ENCODE results near the gene CHMP2A. TPM values are rescaled to one million over a fixed set of nuclear protein-coding genes. Genes with fewer than 3 reads are reported as not detected.

CHMP2A gene
- total and polyA plus RNA-seq, 2 of the 13 experiments (the other 11 are each of a cell fraction or from before 2014, with no cell fraction given) = 49.7 to 55.0 TPM

GRCh38 chr19:58549664-58550361 is 5.1 kb downstream of the CHMP2A start:
- intact Hi-C loops (cut with micrococcal nuclease; ENCODE audit: unreplicated experiment) (no loop called here), in situ Hi-C loops (cut with HindIII; ENCODE audit: extremely low pct_ligation_motif_present, low pct_unique_long_range_greater_than_20kb) (no loop called here)
- Histone ChIP-seq H3K4me2 (ENCODE audit: low read depth, low read length) (no peak overlapping the region), H4K20me1 (ENCODE audit: insufficient read depth, low read length) (peaks cover 48% of the 10 kb centered on the region), H3K4me1 (ENCODE audit: insufficient read depth, low read length) (peaks cover 34% of the 10 kb centered on the region), H3K79me2 (ENCODE audit: insufficient read depth, low read length) (peaks cover 39% of the 10 kb centered on the region), H2AFZ (ENCODE audit: low read length) (no peak overlapping the region), H3K9ac (ENCODE audit: insufficient read depth, low read depth, low read length) (no peak overlapping the region), H3K36me3 (replicated peaks in 1 of 2; ENCODE audit: control insufficient read depth in 1 of 2, insufficient read depth in 2 of 2, low read length in 2 of 2) (peaks cover 35 to 70% of the 10 kb centered on the region in 2 experiments), H3K9me3 (ENCODE audit: low read length) (no peaks in the 10 kb centered on the region), H3K27me3 (ENCODE audit: control insufficient read depth in 1 of 2, insufficient read depth in 2 of 2, low read length in 2 of 2) (no peaks in the 10 kb centered on the region; a peak in 1 of 5 replicates), H3K27ac (ENCODE audit: extremely low read length, insufficient read depth, low read length) (no peak overlapping the region), H3K4me3 (replicated peaks in 1 of 3; ENCODE audit: insufficient read depth in 1 of 3, low read depth in 2 of 3, low read length in 3 of 3) (no peak overlapping the region)
- DNase-seq (ENCODE audit: low spot score) (no peak), ATAC-seq (no peak), FAIRE-seq (no peak)
- WGBS (ENCODE audit: low lambda C conversion rate) = 93% methylated on average over 6 of the region's 11 CpGs
- POLR2A ChIA-PET = interaction anchor here (2.5 kb wide), 1 partner anchor 10 kb away, joined by 8 read pairs; no protein-coding TSS in a partner anchor
- CTCF ChIA-PET (ENCODE audit: low intra/inter-chr PET ratio, low total read pairs) = no interaction called here
- no TSS peak for BruUV-seq (replicated peaks)
- 0 out of 4 replicates have a peak, but pooled peaks have one; percentile 8 to 26 for TF ChIP-seq POLR2A (IDR thresholded peaks at IDR 0.05; ENCODE audit: insufficient read depth in 1 of 2, low read depth in 2 of 2, low read length in 2 of 2)
- TF ChIP-seq POLR2G (IDR thresholded peaks at IDR 0.05; ENCODE audit: low read depth, low read length) = 0 out of 2 replicates have a peak, but pooled peaks have one; percentile 12
- TF ChIP-seq AGO2 (optimal IDR thresholded peaks at IDR 0.05; ENCODE audit: low read depth, low read length) = peak; percentile 11
- no peak for TF ChIP-seq DZIP1 (CRISPR knock-in tag; IDR thresholded peaks at IDR 0.05)
- TF ChIP-seq XRCC5 (optimal IDR thresholded peaks at IDR 0.05; ENCODE audit: low read length) = no peak
- TF ChIP-seq RBM22 (optimal IDR thresholded peaks at IDR 0.05; ENCODE audit: low read length) = peak; percentile 84
- TF ChIP-seq, protein P1, sequence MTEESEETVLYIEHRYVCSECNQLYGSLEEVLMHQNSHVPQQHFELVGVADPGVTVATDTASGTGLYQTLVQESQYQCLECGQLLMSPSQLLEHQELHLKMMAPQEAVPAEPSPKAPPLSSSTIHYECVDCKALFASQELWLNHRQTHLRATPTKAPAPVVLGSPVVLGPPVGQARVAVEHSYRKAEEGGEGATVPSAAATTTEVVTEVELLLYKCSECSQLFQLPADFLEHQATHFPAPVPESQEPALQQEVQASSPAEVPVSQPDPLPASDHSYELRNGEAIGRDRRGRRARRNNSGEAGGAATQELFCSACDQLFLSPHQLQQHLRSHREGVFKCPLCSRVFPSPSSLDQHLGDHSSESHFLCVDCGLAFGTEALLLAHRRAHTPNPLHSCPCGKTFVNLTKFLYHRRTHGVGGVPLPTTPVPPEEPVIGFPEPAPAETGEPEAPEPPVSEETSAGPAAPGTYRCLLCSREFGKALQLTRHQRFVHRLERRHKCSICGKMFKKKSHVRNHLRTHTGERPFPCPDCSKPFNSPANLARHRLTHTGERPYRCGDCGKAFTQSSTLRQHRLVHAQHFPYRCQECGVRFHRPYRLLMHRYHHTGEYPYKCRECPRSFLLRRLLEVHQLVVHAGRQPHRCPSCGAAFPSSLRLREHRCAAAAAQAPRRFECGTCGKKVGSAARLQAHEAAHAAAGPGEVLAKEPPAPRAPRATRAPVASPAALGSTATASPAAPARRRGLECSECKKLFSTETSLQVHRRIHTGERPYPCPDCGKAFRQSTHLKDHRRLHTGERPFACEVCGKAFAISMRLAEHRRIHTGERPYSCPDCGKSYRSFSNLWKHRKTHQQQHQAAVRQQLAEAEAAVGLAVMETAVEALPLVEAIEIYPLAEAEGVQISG (CRISPR knock-in tag; IDR thresholded peaks at IDR 0.05) = no peak
- no peak for TF ChIP-seq SIN3B (IDR thresholded peaks at IDR 0.05; ENCODE audit: low read length)
